SK-N-SH (cell line): ENCODE measurements around the gene IRGQ. TPM values are rescaled to one million over a fixed set of nuclear protein-coding genes. Genes with fewer than 3 reads are reported as not detected.

Experiments
- CTCF ChIA-PET: fragments of 300-600, 350-600 bp; formaldehyde crosslinking; extraction: SDS; loops from one replicate; lab custom pipeline; 2021; lab: Yijun Ruan, JAX
- POLR2A ChIA-PET: fragments of 350-600 bp; sonication (Branson Sonifier 250); formaldehyde crosslinking; extraction: SDS; loops from one replicate; lab custom pipeline; 2020; ENCODE audit warnings: antibody characterized with exemption, inconsistent platforms; lab: Yijun Ruan, JAX
- DNase-seq: peaks from one replicate; pipeline ENCODE4 v3.0.0; 2012
- H2AFZ ChIP-seq: fragments of 200-600 bp; sonication (generic); 2 replicates; pipeline ENCODE4 v1.8.1; 2016; ENCODE audit warnings: antibody characterized with exemption, mild to moderate bottlenecking, low read depth
- H3F3A ChIP-seq: fragments of 200-600 bp; sonication (generic); replicated peaks from 2 replicates; pipeline ENCODE3; 2016; ENCODE audit warnings: antibody characterized with exemption, mild to moderate bottlenecking; ENCODE audit not compliant: insufficient read depth
- H3K27ac ChIP-seq, 2 experiments: fragments of 200-500 bp in 1 of 2; fragments of 200-600 bp in 1 of 2; sonication (Bioruptor generic) in 1 of 2; sonication (generic), shearing (Covaris generic) in 1 of 2; 2 replicates each; pipeline versions ENCODE4 v1.5.1 to v1.6.1; 2014 to 2016; ENCODE audit warnings: low read depth in 2 of 2, inconsistent platforms in 1 of 2, low read length in 1 of 2, mild to moderate bottlenecking in 1 of 2, mixed read lengths in 1 of 2
- H3K27me3 ChIP-seq: fragments of 200-600 bp; sonication (generic), shearing (Covaris generic); 2 replicates; pipeline ENCODE4 v1.6.1; 2016; ENCODE audit warnings: mixed run types; ENCODE audit not compliant: insufficient read depth
- H3K36me3 ChIP-seq, 2 experiments: fragments of 200-500 bp in 1 of 2; fragments of 200-600 bp in 1 of 2; sonication (Bioruptor generic) in 1 of 2; sonication (generic) in 1 of 2; replicated peaks in 1 of 2; 2 replicates each; pipeline versions ENCODE3 to v1.5.1; 2014 to 2016; ENCODE audit warnings: low read length in 1 of 2, mild to moderate bottlenecking in 1 of 2; ENCODE audit not compliant: insufficient read depth in 2 of 2, control insufficient read depth in 1 of 2
- H3K4me1 ChIP-seq, 2 experiments: fragments of 200-500 bp in 1 of 2; fragments of 200-600 bp in 1 of 2; sonication (Bioruptor generic) in 1 of 2; sonication (generic), shearing (Covaris generic) in 1 of 2; 2 replicates each; pipeline versions ENCODE4 v1.5.1 to v1.6.1; 2014 to 2016; ENCODE audit warnings: low read depth in 1 of 2, low read length in 1 of 2, mixed run types in 1 of 2; ENCODE audit not compliant: insufficient read depth in 2 of 2, control insufficient read depth in 1 of 2
- H3K4me2 ChIP-seq: fragments of 200-600 bp; sonication (generic), shearing (Covaris generic); 2 replicates; pipeline ENCODE4 v1.6.1; 2017; ENCODE audit warnings: mixed run types
- H3K4me3 ChIP-seq, 2 experiments: fragments of 200-500 bp in 1 of 2; fragments of 200-600 bp in 1 of 2; sonication (Bioruptor generic) in 1 of 2; sonication (generic), shearing (Covaris generic) in 1 of 2; 2 replicates each; pipeline versions ENCODE4 v1.5.1 to v1.8.1; 2014 to 2016; ENCODE audit warnings: low read depth in 2 of 2, inconsistent platforms in 1 of 2, low read length in 1 of 2, mild to moderate bottlenecking in 1 of 2, mixed read lengths in 1 of 2, moderate library complexity in 1 of 2
- H3K79me2 ChIP-seq: fragments of 200-600 bp; sonication (generic); 2 replicates; pipeline ENCODE4 v1.8.1; 2017; ENCODE audit warnings: mild to moderate bottlenecking; ENCODE audit not compliant: insufficient read depth
- H3K9ac ChIP-seq: fragments of 200-600 bp; sonication (generic); 2 replicates; pipeline ENCODE4 v1.6.1; 2017; ENCODE audit warnings: mixed run types
- H3K9me2 ChIP-seq: fragments of 200-600 bp; sonication (generic); 2 replicates; pipeline ENCODE4 v1.6.1; 2017; ENCODE audit warnings: mixed run types
- H3K9me3 ChIP-seq: fragments of 200-600 bp; sonication (generic); 2 replicates; pipeline ENCODE4 v1.6.1; 2017; ENCODE audit warnings: mixed run types, mild to moderate bottlenecking, moderate library complexity
- H4K20me1 ChIP-seq: fragments of 200-600 bp; sonication (generic); 2 replicates; pipeline ENCODE4 v1.6.1; 2017; ENCODE audit warnings: mild to moderate bottlenecking, mixed run types; ENCODE audit not compliant: insufficient read depth
- CTCF ChIP-seq: fragments of 200-600 bp; sonication (generic); IDR thresholded peaks from 2 replicates; pipeline ENCODE4 v1.6.1; 2017; ENCODE audit warnings: antibody characterized with exemption, mild to moderate bottlenecking, moderate library complexity
- ELF1 ChIP-seq: IDR thresholded peaks from 2 replicates; pipeline ENCODE4 v1.4.0; 2012
- FOSL2 ChIP-seq: IDR thresholded peaks from 2 replicates; pipeline ENCODE4 v1.4.0; 2012; ENCODE audit warnings: low read depth, mild to moderate bottlenecking, moderate library complexity, borderline replicate concordance
- FOXM1 ChIP-seq: IDR thresholded peaks from 2 replicates; pipeline ENCODE4 v1.4.0; 2012; ENCODE audit warnings: low read depth, mild to moderate bottlenecking
- MAX ChIP-seq: IDR thresholded peaks from 2 replicates; pipeline ENCODE4 v1.4.0; 2012; ENCODE audit warnings: low read depth
- MEF2A ChIP-seq: IDR thresholded peaks from 2 replicates; pipeline ENCODE4 v1.4.0; 2012; ENCODE audit warnings: low read depth, borderline replicate concordance
- MXI1 ChIP-seq: IDR thresholded peaks from 2 replicates; pipeline ENCODE4 v1.6.1; 2012; ENCODE audit warnings: mild to moderate bottlenecking, low read depth, low read length, improper control_type of control experiment
- NFIC ChIP-seq: IDR thresholded peaks from 2 replicates; pipeline ENCODE4 v1.4.0; 2012; ENCODE audit warnings: borderline replicate concordance
- POLR2AphosphoS5 ChIP-seq: IDR thresholded peaks from 2 replicates; pipeline ENCODE4 v1.6.1; 2012; ENCODE audit warnings: low read depth, low read length
- RAD21 ChIP-seq: IDR thresholded peaks from 2 replicates; pipeline ENCODE4 v1.6.1; 2012; ENCODE audit warnings: mild to moderate bottlenecking, low read length
- RCOR1 ChIP-seq: fragments of 150-350 bp; IDR thresholded peaks from 2 replicates; pipeline ENCODE4 v1.6.1; 2017; ENCODE audit warnings: antibody characterized with exemption, low read length
- REST ChIP-seq: IDR thresholded peaks from 2 replicates; pipeline ENCODE4 v1.6.1; 2012; ENCODE audit warnings: mild to moderate bottlenecking, low read depth, low read length, moderate library complexity
- RFX5 ChIP-seq: IDR thresholded peaks from 2 replicates; pipeline ENCODE4 v1.6.1; 2012; ENCODE audit warnings: mild to moderate bottlenecking, improper control_type of control experiment, low read length
- RXRA ChIP-seq: IDR thresholded peaks from 2 replicates; pipeline ENCODE4 v1.4.0; 2012; ENCODE audit warnings: low read depth, mild to moderate bottlenecking, borderline replicate concordance
- SIN3A ChIP-seq: IDR thresholded peaks from 2 replicates; pipeline ENCODE4 v1.6.1; 2012; ENCODE audit warnings: low read depth, mild to moderate bottlenecking, low read length, moderate library complexity, borderline replicate concordance
- SMC3 ChIP-seq: IDR thresholded peaks from 2 replicates; pipeline ENCODE4 v1.6.1; 2012; ENCODE audit warnings: low read depth, low read length, improper control_type of control experiment
- TAF1 ChIP-seq: IDR thresholded peaks from 2 replicates; pipeline ENCODE4 v1.6.1; 2012; ENCODE audit warnings: low read depth, mild to moderate bottlenecking, low read length, moderate library complexity, borderline replicate concordance
- TCF12 ChIP-seq: IDR thresholded peaks from 2 replicates; pipeline ENCODE4 v1.4.0; 2012
- WGBS: methylation state at CpG from one replicate; pipeline ENCODE4 v1.1.6; 2017; ENCODE audit warnings: low lambda C conversion rate; 5-methylcytosine and 5-hydroxymethylcytosine counted together
- polyA plus RNA-seq, 3 experiments: library from polyadenylated mRNA; depleted of rRNA; stranded (reverse); fragments of >200 nt; gene quantifications; 2 replicates each; pipeline ENCODE4 v1.2.3, GENCODE V29; 2012

Gene IRGQ
- polyA plus RNA-seq, 1 of the 3 experiments (the other 2 are of a cell fraction), result 8.4 TPM

- Histone ChIP-seq H3K9me3 (no peaks in the 10 kb centered on the region), H3K79me2 (peaks cover 80% of the 10 kb centered on the region), H3K9me2 (no peaks in the 10 kb centered on the region), H3K27ac (peak overlapping the region; percentile 59 to 81), H3K27me3 (no peaks in the 10 kb centered on the region), H4K20me1 (peaks cover 9% of the 10 kb centered on the region; the same call in 1 of the 2 replicates), H3K4me3 (peak overlapping the region; percentile 72 to 98), H3K36me3 (peaks cover 25 to 38% of the 10 kb centered on the region in 2 experiments), H2AFZ (0 out of 2 replicates have a peak overlapping the region, but pooled peaks have one; percentile 60), H3K9ac (peak overlapping the region; percentile 85), H3K4me1 (peaks cover 8 to 22% of the 10 kb centered on the region in 2 experiments; a peak in 2 of 4 replicates), H3K4me2 (peak overlapping the region; percentile 99), H3F3A (peaks cover 12% of the 10 kb centered on the region)
- peak; percentile 76 for DNase-seq
- ChIA-PET POLR2A (interaction anchor here (0.6 to 1.1 kb wide), 3 partner anchors 11 to 61 kb away, joined by 3 to 4 read pairs (median 3); partner anchors contain the start of gene ZNF575), CTCF (interaction anchor here (0.6 to 6.6 kb wide), 35 partner anchors 9 to 215 kb away, joined by 3 to 104 read pairs (median 6); partner anchors contain the start of genes PHLDB3, PINLYP, XRCC1 and ZNF575)
- TF ChIP-seq SMC3 (peak; percentile 66), TCF12 (no peak), RAD21 (peak; percentile 80), SIN3A (no peak), CTCF (peak; percentile 87), RCOR1 (no peak), MXI1 (peak; percentile 19; the same call in 1 of the 2 replicates), POLR2AphosphoS5 (no peak)
- WGBS, result 8% methylated on average over 41 of the region's 64 CpGs
Observed at GRCh38 chr19:43594710-43595604, 977 bp downstream of the IRGQ start.

GRCh38 chr19:43594081-43594697, 1.7 kb downstream of the IRGQ start:
- H3K4me1 ChIP-seq, result peaks cover 8 to 22% of the 10 kb centered on the region in 2 experiments; a peak in 2 of 4 replicates
- peaks cover 23 to 38% of the 10 kb centered on the region in 2 experiments for H3K36me3 ChIP-seq
- ChIA-PET CTCF (interaction anchor here (0.6 to 6.6 kb wide), 33 partner anchors 9 to 216 kb away, joined by 3 to 104 read pairs (median 6); partner anchors contain the start of genes PHLDB3, PINLYP, XRCC1 and ZNF575), POLR2A (interaction anchor here (0.6 to 0.9 kb wide), 2 partner anchors 24 to 61 kb away, joined by 3 read pairs; partner anchors contain the start of gene ZNF575)
- no peaks in the 10 kb centered on the region for H3K9me2 ChIP-seq
- H3K79me2 ChIP-seq, result peaks cover 73% of the 10 kb centered on the region
- no peak for DNase-seq
- peaks cover 12% of the 10 kb centered on the region for H3F3A ChIP-seq
- 0 out of 4 replicates have a peak overlapping the region, but pooled peaks of 1 of the 2 experiments have one; percentile 81 for H3K27ac ChIP-seq
- peak overlapping the region; percentile 85; the same call in 1 of the 2 replicates for H3K9ac ChIP-seq
- H3K27me3 ChIP-seq, result no peaks in the 10 kb centered on the region
- no peak overlapping the region for H2AFZ ChIP-seq
- 92% methylated on average over 10 of the region's 10 CpGs for WGBS
- H3K4me2 ChIP-seq, result peak overlapping the region; percentile 99
- peak overlapping the region; percentile 72 to 98 for H3K4me3 ChIP-seq
- H3K9me3 ChIP-seq, result no peaks in the 10 kb centered on the region
- H4K20me1 ChIP-seq, result peaks cover 9% of the 10 kb centered on the region; the same call in 1 of the 2 replicates
- TF ChIP-seq ELF1 (no peak), RAD21 (no peak), MEF2A (no peak), TAF1 (no peak), MAX (no peak), REST (no peak), FOSL2 (no peak), FOXM1 (no peak), NFIC (no peak), RFX5 (no peak), RXRA (no peak)
